PFSK-1 (cell line): ENCODE measurements around the gene LMNTD2.

Experiments used
- FOXP2 ChIP-seq: optimal IDR thresholded peaks from 2 replicates; pipeline ENCODE3; 2011; ENCODE audit warnings: borderline replicate concordance, control low read depth, inconsistent platforms; ENCODE audit not compliant: insufficient read depth; ENCODE audit errors: extremely low read length, extremely low read depth
- POLR2AphosphoS5 ChIP-seq: IDR thresholded peaks from 2 replicates; pipeline ENCODE4 v1.6.1; 2012; ENCODE audit warnings: low read depth, mild to moderate bottlenecking, control low read depth, low read length, moderate library complexity
- REST ChIP-seq, 2 experiments: IDR thresholded peaks; 2 replicates each; pipeline versions ENCODE4 v1.6.1 to v1.8.0; 2011 to 2012; ENCODE audit warnings: low read depth in 2 of 2, low read length in 2 of 2, control low read depth in 1 of 2, inconsistent platforms in 1 of 2, mild to moderate bottlenecking in 1 of 2, moderate library complexity in 1 of 2; ENCODE audit not compliant: insufficient read depth in 1 of 2
- SIN3A ChIP-seq: IDR thresholded peaks from 2 replicates; pipeline ENCODE4 v1.6.1; 2012; ENCODE audit warnings: mild to moderate bottlenecking, low read length, moderate library complexity, borderline replicate concordance; ENCODE audit not compliant: insufficient read depth
- TAF1 ChIP-seq: IDR thresholded peaks from 2 replicates; pipeline ENCODE4 v1.6.1; 2012; ENCODE audit warnings: low read length, control low read depth, borderline replicate concordance; ENCODE audit not compliant: insufficient read depth

The LMNTD2 gene

GRCh38 chr11:551131-551530 is 9.4 kb downstream of the LMNTD2 start:
- no peak for TF ChIP-seq TAF1
- TF ChIP-seq POLR2AphosphoS5, result no peak
- TF ChIP-seq REST (IDR thresholded peaks at IDR 0.05; ENCODE audit: insufficient read depth in 1 of 2, low read depth in 2 of 2, low read length in 2 of 2), result no peak
- TF ChIP-seq FOXP2, result no peak
- no peak for TF ChIP-seq SIN3A

DNA sequence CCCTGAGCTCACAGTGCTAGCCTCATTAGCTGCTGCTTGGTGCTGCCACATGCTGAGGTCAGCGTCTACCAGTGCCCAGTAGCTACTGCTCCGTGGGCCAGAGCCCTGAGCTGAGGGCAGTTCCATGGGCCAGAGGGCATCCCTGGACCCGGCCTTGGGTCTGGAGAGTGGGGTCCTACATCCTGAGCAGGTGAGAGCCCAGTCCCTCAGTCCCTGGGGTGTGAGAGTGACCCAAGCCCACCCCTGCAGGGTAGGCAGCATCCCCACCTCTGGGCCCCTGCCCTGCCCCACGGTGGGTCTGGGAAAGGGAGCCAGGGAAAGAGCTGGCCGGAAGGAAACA is 9.8 kb downstream of the LMNTD2 start:
- no peak for TF ChIP-seq FOXP2
- no peak for TF ChIP-seq TAF1
- TF ChIP-seq POLR2AphosphoS5, result no peak
- TF ChIP-seq REST (IDR thresholded peaks at IDR 0.05; ENCODE audit: insufficient read depth in 1 of 2, low read depth in 2 of 2, low read length in 2 of 2), result no peak
- no peak for TF ChIP-seq SIN3A

DNA sequence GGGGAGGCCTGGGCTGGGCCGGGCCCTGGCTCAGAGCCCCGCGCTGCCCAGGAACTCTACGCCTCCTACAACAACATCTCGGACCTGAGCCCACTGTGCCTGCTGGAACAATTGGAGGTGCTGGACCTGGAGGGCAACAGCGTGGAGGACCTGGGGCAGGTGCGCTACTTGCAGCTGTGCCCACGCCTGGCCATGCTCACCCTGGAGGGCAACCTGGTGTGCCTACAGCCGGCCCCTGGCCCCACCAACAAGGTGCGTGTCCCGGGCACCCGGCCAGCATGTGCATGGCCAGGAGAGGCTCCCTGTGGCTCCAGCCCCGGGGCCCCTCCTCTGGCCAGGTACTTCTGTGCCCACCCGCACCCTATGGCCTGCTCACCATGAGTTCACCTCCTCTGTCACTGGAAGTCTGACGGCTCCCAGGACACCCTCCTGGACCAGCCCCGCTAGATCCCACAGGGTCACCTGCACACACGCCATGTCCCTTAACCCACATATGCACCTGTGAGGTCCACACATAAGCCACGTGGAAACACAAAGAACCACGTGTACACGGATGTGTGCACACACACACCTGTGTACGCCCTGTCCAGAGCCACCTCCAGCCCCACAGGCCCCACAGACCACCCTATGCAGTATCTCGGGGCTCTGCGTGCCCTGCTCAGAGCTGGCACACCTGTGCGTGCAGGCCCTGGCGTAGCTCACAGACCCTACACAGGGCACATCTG is 10.4 kb downstream of the LMNTD2 start:
- TF ChIP-seq TAF1 (no peak), SIN3A (no peak), POLR2AphosphoS5 (no peak), REST (IDR thresholded peaks at IDR 0.05; ENCODE audit: insufficient read depth in 1 of 2, low read depth in 2 of 2, low read length in 2 of 2) (no peak), FOXP2 (no peak)

DNA sequence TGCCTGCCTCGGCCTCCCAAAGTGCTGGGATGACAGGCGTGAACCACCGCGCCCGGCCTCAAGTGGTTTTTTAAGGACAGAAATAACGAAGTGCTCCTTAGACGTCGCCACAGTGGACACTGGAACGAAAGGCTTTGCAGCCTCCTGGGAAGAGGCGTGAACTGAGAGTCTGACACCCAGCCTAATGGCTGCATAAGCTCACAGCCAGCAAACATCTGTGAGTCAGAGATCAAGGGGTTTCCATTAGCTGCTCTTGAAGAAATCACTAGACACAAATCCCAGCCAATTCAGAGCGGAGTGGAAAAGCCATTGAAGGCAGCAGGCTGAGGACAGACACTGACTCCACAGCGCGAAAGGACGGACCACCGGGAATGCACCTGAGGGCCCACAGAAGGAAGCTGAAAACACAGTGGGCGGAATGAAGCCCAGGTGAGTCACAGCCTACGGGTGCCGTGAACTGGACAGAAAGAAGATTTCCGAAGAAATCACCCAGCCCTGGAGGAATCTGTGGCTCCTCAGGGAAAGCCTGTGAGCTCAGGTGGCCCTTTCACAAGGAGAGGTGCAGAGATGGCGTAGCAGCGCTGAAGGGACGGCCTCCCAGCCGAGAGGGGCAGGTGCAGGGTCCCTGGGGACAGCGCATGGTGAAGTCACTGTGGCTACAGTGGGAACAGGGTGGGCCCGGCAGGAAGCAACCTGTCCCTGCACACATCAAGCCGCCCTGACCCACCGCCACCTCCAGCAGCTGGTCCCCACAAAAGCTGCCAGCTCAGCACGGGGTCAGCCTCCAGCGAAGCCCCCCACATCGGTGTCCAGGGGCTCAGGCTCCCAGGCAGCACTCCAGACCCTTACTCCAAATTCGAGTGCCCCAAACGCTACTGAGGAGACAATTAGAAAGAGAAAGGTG is 11.6 kb downstream of the LMNTD2 start:
- TF ChIP-seq REST (IDR thresholded peaks at IDR 0.05; ENCODE audit: insufficient read depth in 1 of 2, low read depth in 2 of 2, low read length in 2 of 2), result no peak
